Mucosa of descending colon (tissue), 3 donors: ENCODE results near the gene HMOX1. TPM values are rescaled to one million over a fixed set of nuclear protein-coding genes. Genes with fewer than 3 reads are reported as not detected.

ENCODE experiments used
- ATAC-seq: fragments of 200-7000 bp; cut with Tn5 transposase; one replicate; pipeline ENCODE4 v1.9.1; 2020; ENCODE audit warnings: mild to moderate bottlenecking, moderate library complexity
- DNase-seq, 3 donors: peaks; one replicate each; pipeline ENCODE4 v3.0.0-alpha.2; 2020
- H3K36me3 ChIP-seq: fragments of 200-600 bp; one replicate; pipeline ENCODE4 v1.8.0; 2021; ENCODE audit warnings: low read depth, mild to moderate bottlenecking
- H3K4me1 ChIP-seq: fragments of 200-600 bp; one replicate; pipeline ENCODE4 v1.8.0; 2021; ENCODE audit warnings: low read depth, mild to moderate bottlenecking
- H3K4me3 ChIP-seq: fragments of 200-600 bp; one replicate; pipeline ENCODE4 v1.8.0; 2021; ENCODE audit warnings: mild to moderate bottlenecking
- H3K9me3 ChIP-seq: fragments of 200-600 bp; one replicate; pipeline ENCODE4 v1.8.0; 2021; ENCODE audit warnings: mild to moderate bottlenecking
- intact Hi-C, 2 donors: fragments of 100-400 bp; cut with DNase I in 1 of 2; cut with micrococcal nuclease in 1 of 2; formaldehyde crosslinking; loops; one replicate each; pipeline versions ENCODE4 v1.11.0 to v1.11.1; 2022; cut with DNase I, micrococcal nuclease
- total RNA-seq, 3 donors: library from RNA; stranded (reverse); fragmentation: NEBNext Ultra II Directional in 2 of 3; extraction: Animal tissue kit (Norgen Biotek cat#: 25700) in 2 of 3; gene quantifications; one replicate each; pipeline versions ENCODE4 v1.2.1 to v1.2.4, GENCODE V29; 2021 to 2023
- TF ChIP-seq, protein P1 (sequence below): fragments of 200-600 bp; IDR thresholded peaks from one replicate; pipeline ENCODE4 v1.8.0; 2022; ENCODE audit warnings: antibody characterized with exemption, mild to moderate bottlenecking
- donor health status: DM: no; HTN: no; CAD: no; lungs with moderate emphysema.
- donor health status: DM: no; HTN: no; CAD: no.
- donor health status: DM: no; HTN: yes; CAD: no.

HMOX1 gene
- total RNA-seq, 3 donors from 2014 or later: 33.8 to 71.4 (median 55.5) TPM

DNA sequence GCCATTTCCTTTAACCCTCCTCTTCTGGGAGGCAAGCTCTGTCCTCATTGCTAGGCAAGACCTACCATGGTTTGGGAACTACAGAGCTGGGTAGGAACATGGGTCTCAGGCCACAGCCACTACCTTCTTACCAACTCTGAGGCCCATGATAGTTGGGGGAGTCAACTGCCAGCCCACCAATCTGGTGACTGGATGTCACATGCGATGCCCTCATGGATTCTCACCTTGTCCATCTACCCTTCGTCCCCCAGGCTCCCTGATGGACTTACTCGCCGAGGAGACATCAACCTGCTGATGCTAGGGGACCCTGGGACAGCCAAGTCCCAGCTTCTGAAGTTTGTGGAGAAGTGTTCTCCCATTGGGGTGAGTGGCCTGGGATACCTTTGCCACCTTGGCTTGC is 32.7 kb downstream of the HMOX1 start:
- TF ChIP-seq, protein P1, sequence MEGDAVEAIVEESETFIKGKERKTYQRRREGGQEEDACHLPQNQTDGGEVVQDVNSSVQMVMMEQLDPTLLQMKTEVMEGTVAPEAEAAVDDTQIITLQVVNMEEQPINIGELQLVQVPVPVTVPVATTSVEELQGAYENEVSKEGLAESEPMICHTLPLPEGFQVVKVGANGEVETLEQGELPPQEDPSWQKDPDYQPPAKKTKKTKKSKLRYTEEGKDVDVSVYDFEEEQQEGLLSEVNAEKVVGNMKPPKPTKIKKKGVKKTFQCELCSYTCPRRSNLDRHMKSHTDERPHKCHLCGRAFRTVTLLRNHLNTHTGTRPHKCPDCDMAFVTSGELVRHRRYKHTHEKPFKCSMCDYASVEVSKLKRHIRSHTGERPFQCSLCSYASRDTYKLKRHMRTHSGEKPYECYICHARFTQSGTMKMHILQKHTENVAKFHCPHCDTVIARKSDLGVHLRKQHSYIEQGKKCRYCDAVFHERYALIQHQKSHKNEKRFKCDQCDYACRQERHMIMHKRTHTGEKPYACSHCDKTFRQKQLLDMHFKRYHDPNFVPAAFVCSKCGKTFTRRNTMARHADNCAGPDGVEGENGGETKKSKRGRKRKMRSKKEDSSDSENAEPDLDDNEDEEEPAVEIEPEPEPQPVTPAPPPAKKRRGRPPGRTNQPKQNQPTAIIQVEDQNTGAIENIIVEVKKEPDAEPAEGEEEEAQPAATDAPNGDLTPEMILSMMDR: no peak
- ATAC-seq (no peak), DNase-seq (no peak)
- Histone ChIP-seq H3K9me3 (no peaks in the 10 kb centered on the region), H3K36me3 (no peaks in the 10 kb centered on the region), H3K4me3 (no peak overlapping the region), H3K4me1 (no peaks in the 10 kb centered on the region)
- intact Hi-C loops: no loop called here

DNA sequence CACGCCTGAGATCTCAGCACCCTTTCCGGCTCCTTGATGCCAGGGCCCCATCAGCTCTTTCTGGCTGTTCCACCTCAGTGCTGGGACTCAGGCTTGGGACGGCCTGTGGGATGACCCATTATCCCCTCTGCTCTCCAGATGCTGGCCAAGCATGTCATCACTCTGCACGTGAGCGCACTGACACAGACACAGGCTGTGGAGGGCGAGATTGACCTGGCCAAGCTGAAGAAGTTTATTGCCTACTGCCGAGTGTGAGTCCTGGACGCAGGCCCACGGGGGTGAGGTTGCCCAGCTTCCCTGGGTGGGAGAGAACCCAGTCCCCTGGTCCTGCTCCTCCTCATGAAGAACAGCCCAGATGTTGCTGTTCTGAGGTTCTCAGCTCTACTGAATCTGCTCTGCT is 36.7 kb downstream of the HMOX1 start:
- Histone ChIP-seq H3K36me3 (peaks cover 3% of the 10 kb centered on the region), H3K4me3 (no peak overlapping the region), H3K4me1 (no peaks in the 10 kb centered on the region), H3K9me3 (no peaks in the 10 kb centered on the region)
- ATAC-seq (no peak), DNase-seq (no peak)
- intact Hi-C loops: no loop called here
- TF ChIP-seq, protein P1: no peak

DNA sequence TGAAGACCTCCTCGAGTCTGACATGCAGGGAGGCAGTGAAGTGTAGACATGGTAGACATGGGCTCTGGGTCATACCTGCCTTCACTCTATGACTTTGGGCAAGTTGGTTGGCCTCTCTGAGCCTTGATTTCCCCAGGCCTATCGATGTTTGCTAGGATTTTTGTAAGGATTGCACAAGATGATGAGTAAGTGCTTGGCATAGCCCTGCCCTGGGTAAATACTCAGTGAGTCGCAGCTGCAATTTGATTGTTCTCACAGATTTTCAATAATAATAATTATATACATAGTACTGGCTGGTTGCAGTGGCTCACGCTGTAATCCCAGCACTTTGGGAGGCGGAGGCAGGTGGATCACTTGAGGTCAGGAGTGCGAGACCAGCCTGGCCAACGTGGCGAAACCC is 37.2 kb downstream of the HMOX1 start:
- H3K4me1 ChIP-seq: no peaks in the 10 kb centered on the region
- DNase-seq: no peak
- ATAC-seq: no peak
- no peak overlapping the region for H3K4me3 ChIP-seq
- intact Hi-C loops: no loop called here
- no peaks in the 10 kb centered on the region for H3K9me3 ChIP-seq
- TF ChIP-seq, protein P1: no peak
- peaks cover 3% of the 10 kb centered on the region for H3K36me3 ChIP-seq

DNA sequence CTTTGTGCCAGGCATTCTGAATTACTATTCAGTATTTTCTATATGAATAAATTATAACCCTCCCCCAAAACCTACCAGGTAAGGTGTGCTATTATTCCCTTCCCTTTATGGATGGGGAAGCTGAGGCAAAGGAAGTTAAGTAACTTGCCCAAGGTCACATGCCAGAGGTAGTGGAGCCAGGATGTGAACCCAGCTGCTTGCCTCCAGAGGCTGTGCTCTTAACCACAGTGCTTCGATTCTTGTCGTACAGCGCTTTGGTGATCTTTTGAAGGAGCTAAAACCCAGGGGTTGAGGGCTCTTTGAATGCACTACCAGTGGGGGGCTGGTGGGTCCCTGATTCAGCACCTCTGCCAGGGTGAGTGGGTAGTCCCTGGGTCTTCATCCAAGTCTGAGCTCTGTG is 37.8 kb downstream of the HMOX1 start:
- no peaks in the 10 kb centered on the region for H3K9me3 ChIP-seq
- no peak for DNase-seq
- peaks cover 3% of the 10 kb centered on the region for H3K36me3 ChIP-seq
- TF ChIP-seq, protein P1: no peak
- H3K4me1 ChIP-seq: no peaks in the 10 kb centered on the region
- no peak overlapping the region for H3K4me3 ChIP-seq
- intact Hi-C loops: no loop called here
- ATAC-seq: no peak

DNA sequence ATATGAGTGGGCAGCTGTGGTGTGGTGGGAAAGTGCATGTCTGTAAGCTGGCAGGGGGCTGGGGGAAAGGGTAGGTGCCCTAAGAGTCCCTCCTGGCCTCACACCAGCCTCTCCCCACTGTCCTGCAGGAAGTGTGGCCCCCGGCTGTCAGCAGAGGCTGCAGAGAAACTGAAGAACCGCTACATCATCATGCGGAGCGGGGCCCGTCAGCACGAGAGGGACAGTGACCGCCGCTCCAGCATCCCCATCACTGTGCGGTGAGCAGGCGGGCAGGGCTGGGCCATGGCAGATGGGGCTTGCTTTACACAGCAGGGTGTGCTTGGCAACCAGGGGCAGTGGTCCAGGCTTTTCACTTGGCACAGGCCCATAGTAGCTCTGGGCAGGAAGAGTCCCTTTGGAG is 38.9 kb downstream of the HMOX1 start:
- TF ChIP-seq, protein P1: no peak
- Histone ChIP-seq H3K4me1 (no peaks in the 10 kb centered on the region), H3K36me3 (peaks cover 3% of the 10 kb centered on the region), H3K4me3 (no peak overlapping the region), H3K9me3 (no peaks in the 10 kb centered on the region)
- ATAC-seq (no peak), DNase-seq (no peak)
- intact Hi-C loops: no loop called here

DNA sequence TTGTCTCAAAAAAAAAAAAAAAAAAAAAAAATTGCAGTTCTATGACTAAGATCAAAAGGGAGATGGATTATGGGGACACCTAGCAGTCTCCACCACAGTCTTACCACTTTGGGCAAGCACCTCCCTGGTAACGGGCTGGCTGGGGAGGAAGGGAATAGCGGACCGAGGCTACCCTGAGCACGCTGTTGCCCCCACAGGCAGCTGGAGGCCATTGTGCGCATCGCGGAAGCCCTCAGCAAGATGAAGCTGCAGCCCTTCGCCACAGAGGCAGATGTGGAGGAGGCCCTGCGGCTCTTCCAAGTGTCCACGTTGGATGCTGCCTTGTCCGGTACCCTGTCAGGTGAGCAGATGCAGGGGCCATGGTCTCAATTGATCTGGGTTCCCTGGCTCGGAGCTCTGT is 40.2 kb downstream of the HMOX1 start:
- no peak for DNase-seq
- Histone ChIP-seq H3K4me1 (no peaks in the 10 kb centered on the region), H3K9me3 (no peaks in the 10 kb centered on the region), H3K4me3 (no peak overlapping the region), H3K36me3 (peaks cover 3% of the 10 kb centered on the region)
- TF ChIP-seq, protein P1: no peak
- intact Hi-C loops: no loop called here
- no peak for ATAC-seq
